Nephron (organoid): ENCODE data around the gene PLEKHA1.
A peak's percentile ranks its signal among the peaks of the same experiment; 100 is the strongest.

Source experiments
- H3K27ac Mint-ChIP-seq, 3 experiments: 2 replicates each; pipeline ENCODE4 v1.8.0; 2020; ENCODE audit warnings: mixed read lengths in 3 of 3, mild to moderate bottlenecking in 2 of 3, moderate library complexity in 1 of 3
- H3K27me3 Mint-ChIP-seq: 2 replicates; pipeline ENCODE4 v1.8.0; 2021; ENCODE audit warnings: low read depth, mild to moderate bottlenecking, moderate library complexity, mixed read lengths
- H3K36me3 Mint-ChIP-seq: 2 replicates; pipeline ENCODE4 v1.8.0; 2020; ENCODE audit warnings: low read depth, mixed read lengths
- H3K4me1 Mint-ChIP-seq: 2 replicates; pipeline ENCODE4 v1.8.0; 2020; ENCODE audit warnings: mixed read lengths
- H3K4me3 Mint-ChIP-seq, 3 experiments: 2 replicates each; pipeline ENCODE4 v1.8.0; 2020; ENCODE audit warnings: mild to moderate bottlenecking in 3 of 3, mixed read lengths in 3 of 3, moderate library complexity in 2 of 3
- H3K9me3 Mint-ChIP-seq: 2 replicates; pipeline ENCODE4 v1.8.0; 2020; ENCODE audit warnings: mixed read lengths
- TF ChIP-seq, protein P1 (sequence below), 3 experiments: fragments of 200-600 bp; sonication (generic); IDR thresholded peaks; one replicate each; pipeline ENCODE4 v1.5.0; 2021; ENCODE audit warnings: antibody characterized with exemption in 3 of 3; ENCODE audit not compliant: unreplicated experiment in 3 of 3

Gene PLEKHA1

DNA sequence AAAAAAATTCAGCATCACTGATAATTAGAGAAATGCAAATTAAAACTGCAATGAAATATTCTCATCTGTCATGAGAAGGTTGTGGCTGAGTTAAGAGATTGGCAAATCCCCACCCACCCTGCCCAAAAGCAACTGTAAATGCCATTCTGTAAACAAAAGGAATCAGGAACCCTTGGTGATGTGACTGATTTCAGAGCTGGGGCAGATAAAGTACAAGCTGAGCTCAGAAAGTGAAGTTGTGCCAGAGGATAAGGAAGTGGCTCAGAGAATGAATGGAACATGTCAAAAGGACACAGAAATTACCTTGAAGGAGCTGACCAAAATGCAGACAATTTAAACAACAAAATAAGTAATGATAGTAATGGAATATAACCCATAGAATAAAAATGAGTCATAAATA lies 47.2 kb downstream of the PLEKHA1 start:
- no peak overlapping the region for H3K27ac Mint-ChIP-seq
- H3K9me3 Mint-ChIP-seq: no peaks in the 10 kb centered on the region
- peaks cover 34% of the 10 kb centered on the region for H3K36me3 Mint-ChIP-seq
- TF ChIP-seq, protein P1, sequence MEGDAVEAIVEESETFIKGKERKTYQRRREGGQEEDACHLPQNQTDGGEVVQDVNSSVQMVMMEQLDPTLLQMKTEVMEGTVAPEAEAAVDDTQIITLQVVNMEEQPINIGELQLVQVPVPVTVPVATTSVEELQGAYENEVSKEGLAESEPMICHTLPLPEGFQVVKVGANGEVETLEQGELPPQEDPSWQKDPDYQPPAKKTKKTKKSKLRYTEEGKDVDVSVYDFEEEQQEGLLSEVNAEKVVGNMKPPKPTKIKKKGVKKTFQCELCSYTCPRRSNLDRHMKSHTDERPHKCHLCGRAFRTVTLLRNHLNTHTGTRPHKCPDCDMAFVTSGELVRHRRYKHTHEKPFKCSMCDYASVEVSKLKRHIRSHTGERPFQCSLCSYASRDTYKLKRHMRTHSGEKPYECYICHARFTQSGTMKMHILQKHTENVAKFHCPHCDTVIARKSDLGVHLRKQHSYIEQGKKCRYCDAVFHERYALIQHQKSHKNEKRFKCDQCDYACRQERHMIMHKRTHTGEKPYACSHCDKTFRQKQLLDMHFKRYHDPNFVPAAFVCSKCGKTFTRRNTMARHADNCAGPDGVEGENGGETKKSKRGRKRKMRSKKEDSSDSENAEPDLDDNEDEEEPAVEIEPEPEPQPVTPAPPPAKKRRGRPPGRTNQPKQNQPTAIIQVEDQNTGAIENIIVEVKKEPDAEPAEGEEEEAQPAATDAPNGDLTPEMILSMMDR (IDR thresholded peaks at IDR 0.05; ENCODE audit: unreplicated experiment in 3 of 3): no peak
- no peaks in the 10 kb centered on the region for H3K27me3 Mint-ChIP-seq
- peaks cover 21% of the 10 kb centered on the region for H3K4me1 Mint-ChIP-seq
- H3K4me3 Mint-ChIP-seq: no peak overlapping the region

DNA sequence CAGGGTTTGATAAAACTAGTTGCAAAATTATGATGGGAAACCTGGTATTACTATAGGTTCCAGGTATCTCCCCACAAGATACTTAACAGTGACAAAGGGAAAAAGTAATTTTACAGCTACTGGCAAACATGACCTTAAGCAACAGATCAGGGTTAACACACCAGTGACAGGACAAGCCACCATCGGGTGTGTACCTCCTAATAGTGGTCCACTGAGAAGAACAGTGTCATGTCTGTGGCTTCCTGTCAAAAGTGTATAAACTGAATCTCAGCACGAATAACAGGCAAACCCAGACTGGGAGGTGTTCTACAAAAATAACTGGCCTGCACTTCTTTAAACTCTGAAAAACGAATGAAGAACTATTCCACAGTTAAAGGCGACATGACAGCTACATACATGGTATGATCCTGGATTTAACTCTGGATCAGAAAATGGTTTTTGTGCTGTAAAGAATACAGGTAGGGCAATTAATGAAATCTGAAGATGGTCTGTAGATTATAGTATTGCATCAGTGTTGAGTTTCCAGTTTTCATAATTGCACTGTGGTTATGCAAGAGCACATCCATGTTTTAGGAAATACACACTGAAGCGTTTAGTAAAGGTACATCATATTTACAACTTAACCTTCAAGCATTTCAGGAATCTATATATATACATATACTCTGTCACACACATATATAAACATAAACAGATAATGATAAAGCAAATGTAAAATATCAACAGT lies 47.9 kb downstream of the PLEKHA1 start:
- TF ChIP-seq, protein P1 (IDR thresholded peaks at IDR 0.05; ENCODE audit: unreplicated experiment in 3 of 3): no peak
- no peaks in the 10 kb centered on the region for H3K27me3 Mint-ChIP-seq
- no peak overlapping the region for H3K27ac Mint-ChIP-seq
- peaks cover 26% of the 10 kb centered on the region for H3K4me1 Mint-ChIP-seq
- no peaks in the 10 kb centered on the region for H3K9me3 Mint-ChIP-seq
- H3K4me3 Mint-ChIP-seq: no peak overlapping the region
- H3K36me3 Mint-ChIP-seq: peaks cover 33% of the 10 kb centered on the region

DNA sequence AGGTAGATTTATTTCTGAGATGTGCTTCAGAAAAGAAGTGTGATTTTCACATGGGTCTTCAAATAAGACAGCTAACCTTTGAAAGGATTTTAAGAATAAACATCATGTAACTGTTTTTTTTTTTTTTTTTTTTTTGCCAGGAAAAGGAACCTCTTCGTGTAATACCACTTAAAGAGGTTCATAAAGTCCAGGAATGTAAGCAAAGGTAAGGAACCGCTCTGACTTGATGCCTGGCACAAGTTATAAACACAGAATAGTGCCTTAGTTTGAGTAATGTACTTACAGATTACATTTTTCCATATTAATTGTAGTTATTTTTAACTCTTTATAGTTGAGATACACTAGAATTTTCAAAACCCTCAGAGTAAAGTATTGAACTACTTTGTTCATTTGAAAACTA lies 49.6 kb downstream of the PLEKHA1 start:
- no peaks in the 10 kb centered on the region for H3K27me3 Mint-ChIP-seq

DNA sequence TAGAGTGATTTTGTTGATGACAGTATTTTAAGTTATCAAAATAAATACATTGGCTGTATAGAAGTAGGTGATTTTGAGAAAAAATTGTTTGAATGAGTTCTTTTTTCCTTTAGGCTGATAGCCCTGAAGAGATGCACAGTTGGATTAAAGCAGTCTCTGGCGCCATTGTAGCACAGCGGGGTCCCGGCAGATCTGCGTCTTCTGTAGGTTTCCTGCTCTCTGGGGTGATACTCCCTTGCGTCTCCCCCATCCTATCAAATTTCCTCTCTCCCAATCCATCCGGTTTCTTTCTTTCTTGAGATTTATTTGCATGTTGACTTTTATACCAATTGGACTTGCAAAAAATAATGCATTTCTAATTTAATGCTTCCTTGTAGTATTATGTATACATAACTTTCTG lies 52.3 kb downstream of the PLEKHA1 start:
- Mint-ChIP-seq H3K27ac (peak overlapping the region in 2 of 3 experiments; percentile 19 to 32), H3K36me3 (peaks cover 30% of the 10 kb centered on the region), H3K4me1 (peaks cover 12% of the 10 kb centered on the region), H3K27me3 (no peaks in the 10 kb centered on the region), H3K9me3 (no peaks in the 10 kb centered on the region), H3K4me3 (no peak overlapping the region)
- TF ChIP-seq, protein P1 (IDR thresholded peaks at IDR 0.05; ENCODE audit: unreplicated experiment in 3 of 3): no peak

More for the DNA sequence above, 49.6 kb downstream of the PLEKHA1 start:
- H3K36me3 Mint-ChIP-seq: peaks cover 26% of the 10 kb centered on the region
- TF ChIP-seq, protein P1 (IDR thresholded peaks at IDR 0.05; ENCODE audit: unreplicated experiment in 3 of 3): no peak
- H3K4me1 Mint-ChIP-seq: peaks cover 21% of the 10 kb centered on the region
- H3K27ac Mint-ChIP-seq: no peak overlapping the region
- no peaks in the 10 kb centered on the region for H3K9me3 Mint-ChIP-seq
- no peak overlapping the region for H3K4me3 Mint-ChIP-seq

DNA sequence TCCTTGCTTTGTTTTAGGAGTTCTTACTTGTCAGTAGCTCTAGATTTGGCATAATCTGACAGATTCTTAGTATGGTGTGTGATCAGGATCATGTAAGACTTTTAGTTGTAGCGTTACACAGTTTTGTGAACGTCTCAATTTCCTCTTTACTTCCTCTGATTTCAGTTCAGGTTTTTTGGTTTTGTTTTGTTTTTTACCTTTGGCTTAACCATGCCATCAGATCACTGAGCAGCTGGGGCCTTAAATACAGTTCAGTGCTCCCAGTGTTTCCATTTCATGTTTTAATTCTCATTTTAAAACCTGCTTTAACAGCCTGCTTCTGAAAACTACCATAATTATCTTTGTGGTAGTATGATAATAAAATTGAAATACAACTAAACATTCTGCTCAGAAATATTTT lies 52.8 kb downstream of the PLEKHA1 start:
- peaks cover 30% of the 10 kb centered on the region for H3K36me3 Mint-ChIP-seq
- peaks cover 12% of the 10 kb centered on the region for H3K4me1 Mint-ChIP-seq
- no peaks in the 10 kb centered on the region for H3K27me3 Mint-ChIP-seq
- no peak overlapping the region for H3K4me3 Mint-ChIP-seq
- TF ChIP-seq, protein P1 (IDR thresholded peaks at IDR 0.05; ENCODE audit: unreplicated experiment in 3 of 3): no peak
- H3K9me3 Mint-ChIP-seq: no peaks in the 10 kb centered on the region
- peak overlapping the region in 2 of 3 experiments; percentile 19 to 32 for H3K27ac Mint-ChIP-seq
